HG03025 (cell line): ENCODE measurements around the gene OLIG2.

Experiments
- ATAC-seq: cut with Tn5 transposase; IDR thresholded peaks from one replicate; pipeline ENCODE4 v1.9.1; 2021; ENCODE audit warnings: mild to moderate bottlenecking, moderate library complexity; ENCODE audit not compliant: unreplicated experiment, low FRiP score

Gene OLIG2

GRCh38 chr21:33019885-33020557, 5.7 kb upstream of the OLIG2 start:
- no peak for ATAC-seq

GRCh38 chr21:33020558-33021100, 5.1 kb upstream of the OLIG2 start:
- ATAC-seq, result no peak

GRCh38 chr21:33021150-33021549, 4.6 kb upstream of the OLIG2 start:
- no peak for ATAC-seq

- no peak for ATAC-seq
Observed at GRCh38 chr21:33021667-33022066, 4.1 kb upstream of the OLIG2 start.

- ATAC-seq, result no peak
Observed at GRCh38 chr21:33022489-33022827, 3.3 kb upstream of the OLIG2 start.

GRCh38 chr21:33022828-33023573, 2.7 kb upstream of the OLIG2 start:
- no peak for ATAC-seq

- no peak for ATAC-seq
Observed at GRCh38 chr21:33023574-33024200, 2.0 kb upstream of the OLIG2 start.

- no peak for ATAC-seq
Observed at GRCh38 chr21:33024201-33025103, 1.3 kb upstream of the OLIG2 start.

- ATAC-seq, result no peak
Observed at GRCh38 chr21:33025106-33025488, 638 bp upstream of the OLIG2 start.

GRCh38 chr21:33026443-33026858, 716 bp downstream of the OLIG2 start:
- no peak for ATAC-seq

- no peak for ATAC-seq
Observed at GRCh38 chr21:33026878-33027400, 1.2 kb downstream of the OLIG2 start.

- ATAC-seq, result no peak
Observed at GRCh38 chr21:33027401-33028286, 1.9 kb downstream of the OLIG2 start.

- ATAC-seq, result no peak
Observed at GRCh38 chr21:33028287-33028670, 2.5 kb downstream of the OLIG2 start.

GRCh38 chr21:33028773-33029384, 3.1 kb downstream of the OLIG2 start:
- no peak for ATAC-seq

- no peak for ATAC-seq
Observed at GRCh38 chr21:33029385-33029921, 3.7 kb downstream of the OLIG2 start.

- no peak for ATAC-seq
Observed at GRCh38 chr21:33029975-33030461, 4.3 kb downstream of the OLIG2 start.

GRCh38 chr21:33030633-33031032, 4.9 kb downstream of the OLIG2 start:
- ATAC-seq, result no peak

- no peak for ATAC-seq
Observed at GRCh38 chr21:33031152-33031911, 5.6 kb downstream of the OLIG2 start.
